ENCODE data around the gene CSNK1G1. TPM values are rescaled to one million over a fixed set of nuclear protein-coding genes. Genes with fewer than 3 reads are reported as not detected.

The CSNK1G1 gene
- total and polyA plus RNA-seq, 7 donors: 3.0 to 24.3 (median 7.8) TPM

DNA sequence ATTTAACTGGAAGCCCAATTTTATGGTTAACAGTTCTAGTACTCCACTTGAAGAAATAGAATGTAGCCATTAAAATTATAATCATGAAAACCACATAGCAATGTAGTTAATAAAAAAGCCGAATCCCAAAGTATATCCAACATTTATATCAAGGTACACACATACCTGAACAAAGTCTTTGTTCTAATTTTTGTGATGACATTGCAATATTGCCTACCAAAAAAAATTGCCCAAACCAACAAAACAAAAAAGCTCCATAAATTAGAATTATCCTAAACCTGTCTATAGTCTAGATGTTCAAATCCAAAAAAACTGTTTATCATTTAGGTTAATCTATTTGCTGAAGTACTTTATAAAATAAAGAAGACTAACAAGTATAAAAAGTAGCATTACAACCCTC is 70.8 kb downstream of the CSNK1G1 start:
- H3K36me3 ChIP-seq: no peaks in the 10 kb centered on the region
- WGBS, 2 donors: 93 to 100% methylated on average over 1 of the region's 1 CpG
- H3K4me3 ChIP-seq: no peak overlapping the region
- peaks cover 0 to 6% (median 0%) of the 10 kb centered on the region in 4 donors for H3K4me1 ChIP-seq
- intact Hi-C loops (cut with DNase I): no loop called here
- TF ChIP-seq, protein P1, sequence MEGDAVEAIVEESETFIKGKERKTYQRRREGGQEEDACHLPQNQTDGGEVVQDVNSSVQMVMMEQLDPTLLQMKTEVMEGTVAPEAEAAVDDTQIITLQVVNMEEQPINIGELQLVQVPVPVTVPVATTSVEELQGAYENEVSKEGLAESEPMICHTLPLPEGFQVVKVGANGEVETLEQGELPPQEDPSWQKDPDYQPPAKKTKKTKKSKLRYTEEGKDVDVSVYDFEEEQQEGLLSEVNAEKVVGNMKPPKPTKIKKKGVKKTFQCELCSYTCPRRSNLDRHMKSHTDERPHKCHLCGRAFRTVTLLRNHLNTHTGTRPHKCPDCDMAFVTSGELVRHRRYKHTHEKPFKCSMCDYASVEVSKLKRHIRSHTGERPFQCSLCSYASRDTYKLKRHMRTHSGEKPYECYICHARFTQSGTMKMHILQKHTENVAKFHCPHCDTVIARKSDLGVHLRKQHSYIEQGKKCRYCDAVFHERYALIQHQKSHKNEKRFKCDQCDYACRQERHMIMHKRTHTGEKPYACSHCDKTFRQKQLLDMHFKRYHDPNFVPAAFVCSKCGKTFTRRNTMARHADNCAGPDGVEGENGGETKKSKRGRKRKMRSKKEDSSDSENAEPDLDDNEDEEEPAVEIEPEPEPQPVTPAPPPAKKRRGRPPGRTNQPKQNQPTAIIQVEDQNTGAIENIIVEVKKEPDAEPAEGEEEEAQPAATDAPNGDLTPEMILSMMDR (IDR thresholded peaks at IDR 0.05): no peak
- TF ChIP-seq POLR2A (IDR thresholded peaks at IDR 0.05): no peak
- no peak for TF ChIP-seq POLR2AphosphoS5 (IDR thresholded peaks at IDR 0.05)
- no peak for TF ChIP-seq EP300 (IDR thresholded peaks at IDR 0.05)
- no peaks in the 10 kb centered on the region for H3K9me3 ChIP-seq
- DNase-seq: no peak
- no peak overlapping the region for H3K27ac ChIP-seq
- no peaks in the 10 kb centered on the region for H3K27me3 ChIP-seq

DNA sequence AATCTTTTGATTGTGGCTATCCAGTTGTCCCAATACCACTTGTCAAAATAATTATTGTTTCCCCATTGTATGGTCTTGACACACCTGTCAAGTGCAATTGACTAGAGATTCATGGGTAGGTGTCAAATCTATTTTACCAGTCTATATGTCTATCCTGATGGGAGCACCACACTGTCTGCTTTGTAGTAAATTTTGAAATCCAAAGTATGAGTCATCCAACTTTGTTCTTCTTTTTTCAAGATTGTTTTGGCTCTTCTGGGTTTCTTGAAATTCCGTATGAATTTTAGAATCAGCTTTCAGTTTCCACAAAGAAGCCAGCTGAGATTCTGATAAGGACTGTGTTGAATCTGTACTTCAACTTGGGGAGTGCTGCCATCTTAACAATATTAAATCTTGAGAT is 71.9 kb downstream of the CSNK1G1 start:
- WGBS, 2 donors: 59 to 64% methylated on average over 1 of the region's 1 CpG
- DNase-seq: no peak
- Histone ChIP-seq H3K4me3 (no peak overlapping the region), H3K36me3 (no peaks in the 10 kb centered on the region), H3K27me3 (no peaks in the 10 kb centered on the region), H3K27ac (no peak overlapping the region), H3K4me1 (peaks cover 0 to 6% (median 0%) of the 10 kb centered on the region in 4 donors), H3K9me3 (no peaks in the 10 kb centered on the region)
- TF ChIP-seq POLR2AphosphoS5 (IDR thresholded peaks at IDR 0.05): no peak
- no peak for TF ChIP-seq POLR2A (IDR thresholded peaks at IDR 0.05)
- TF ChIP-seq EP300 (IDR thresholded peaks at IDR 0.05): no peak
- TF ChIP-seq, protein P1 (IDR thresholded peaks at IDR 0.05): no peak
- intact Hi-C loops (cut with DNase I): no loop called here

DNA sequence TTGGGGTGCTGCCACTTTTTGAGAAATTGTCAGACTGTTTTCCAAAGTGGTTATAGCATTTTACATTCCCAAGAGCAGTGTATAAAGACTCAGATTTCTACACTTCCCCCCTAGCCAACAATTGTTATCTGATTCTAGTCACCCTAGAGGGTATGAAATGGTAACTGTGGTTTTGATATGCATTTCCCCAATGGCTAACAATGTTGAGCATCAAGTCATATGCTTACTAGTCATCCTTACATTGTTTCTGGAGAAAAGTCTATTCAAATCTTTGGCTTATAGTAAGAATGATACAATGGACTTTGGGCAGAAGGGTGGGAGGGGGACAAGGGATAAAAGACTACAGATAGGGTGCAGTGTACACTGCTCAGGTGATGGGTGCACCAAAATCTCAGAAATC is 73.3 kb downstream of the CSNK1G1 start:
- no peaks in the 10 kb centered on the region for H3K9me3 ChIP-seq
- no peaks in the 10 kb centered on the region for H3K36me3 ChIP-seq
- H3K4me3 ChIP-seq: no peak overlapping the region
- DNase-seq: no peak
- H3K27ac ChIP-seq: no peak overlapping the region
- intact Hi-C loops (cut with DNase I): no loop called here
- peaks cover 0 to 6% (median 0%) of the 10 kb centered on the region in 4 donors for H3K4me1 ChIP-seq
- TF ChIP-seq POLR2AphosphoS5 (IDR thresholded peaks at IDR 0.05): no peak
- TF ChIP-seq POLR2A (IDR thresholded peaks at IDR 0.05): no peak
- no peak for TF ChIP-seq EP300 (IDR thresholded peaks at IDR 0.05)
- TF ChIP-seq, protein P1 (IDR thresholded peaks at IDR 0.05): no peak
- H3K27me3 ChIP-seq: no peaks in the 10 kb centered on the region

DNA sequence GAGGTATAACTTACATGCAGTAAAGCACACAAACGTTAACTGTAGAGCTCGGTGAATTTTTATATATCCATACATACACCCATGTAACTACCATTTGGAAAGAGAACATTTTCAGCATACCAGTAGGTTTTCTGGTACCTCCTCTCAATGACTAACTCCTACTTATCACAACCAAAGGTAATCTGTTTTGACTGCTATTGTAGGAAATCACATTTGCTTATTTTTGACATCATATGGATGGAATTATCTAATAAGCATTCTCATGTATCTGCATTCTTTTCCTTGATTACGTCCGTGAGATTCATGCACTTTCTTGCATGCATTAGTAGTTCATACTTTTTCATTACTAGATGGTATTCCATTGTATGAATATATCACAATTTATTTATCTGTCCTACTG is 76.8 kb downstream of the CSNK1G1 start:
- no peak for TF ChIP-seq POLR2A (IDR thresholded peaks at IDR 0.05)
- DNase-seq: no peak
- no peaks in the 10 kb centered on the region for H3K9me3 ChIP-seq
- no peaks in the 10 kb centered on the region for H3K27me3 ChIP-seq
- H3K27ac ChIP-seq: no peak overlapping the region
- WGBS, 2 donors: 89 to 93% methylated on average over 4 of the region's 4 CpGs
- H3K4me1 ChIP-seq: no peaks in the 10 kb centered on the region
- no peak overlapping the region for H3K4me3 ChIP-seq
- H3K36me3 ChIP-seq: no peaks in the 10 kb centered on the region
- intact Hi-C loops (cut with DNase I): no loop called here

DNA sequence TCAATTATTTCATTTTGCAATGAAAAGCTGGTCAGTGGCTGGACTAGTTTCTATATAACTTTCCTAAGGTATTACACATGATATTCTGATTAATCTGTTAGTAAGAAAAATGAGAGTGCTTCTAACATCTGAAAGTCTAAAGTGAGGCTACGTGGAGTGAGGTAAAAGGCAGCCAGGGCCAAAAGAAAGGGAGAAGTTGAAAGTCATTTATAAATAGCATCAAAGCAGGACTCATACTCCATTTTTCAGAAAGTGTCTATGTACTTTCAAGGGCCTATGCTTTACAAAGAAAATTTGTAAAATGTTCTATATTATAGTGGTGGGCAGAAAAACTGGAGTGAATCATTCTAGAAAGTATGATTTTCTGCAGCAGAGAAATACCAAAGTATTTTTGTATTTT is 80.0 kb downstream of the CSNK1G1 start:
- WGBS, 2 donors: 51 to 91% methylated on average over 1 of the region's 1 CpG
- H3K27ac ChIP-seq: no peak overlapping the region
- H3K9me3 ChIP-seq: no peaks in the 10 kb centered on the region
- H3K4me1 ChIP-seq: no peaks in the 10 kb centered on the region
- no peaks in the 10 kb centered on the region for H3K36me3 ChIP-seq
- TF ChIP-seq, protein P1 (IDR thresholded peaks at IDR 0.05): no peak
- TF ChIP-seq POLR2AphosphoS5 (IDR thresholded peaks at IDR 0.05): no peak
- TF ChIP-seq POLR2A (IDR thresholded peaks at IDR 0.05): no peak
- no peak for TF ChIP-seq EP300 (IDR thresholded peaks at IDR 0.05)
- no peaks in the 10 kb centered on the region for H3K27me3 ChIP-seq
- intact Hi-C loops (cut with DNase I): no loop called here
- DNase-seq: no peak
- no peak overlapping the region for H3K4me3 ChIP-seq
